Adrenal gland (tissue), 5 donors: ENCODE measurements around the gene PRTFDC1.
A peak's percentile ranks its signal among the peaks of the same experiment; 100 is the strongest.

Source experiments
- CTCF ChIP-seq, 6 experiments: fragments of 450-650 bp in 4 of 6; fragments of 200-600 bp in 2 of 6; sonication (generic) in 1 of 6; IDR thresholded peaks; 1 replicate in 5 of 6; 2 replicates in 1 of 6; pipeline versions ENCODE4 v1.5.1 to v1.8.0; 2016 to 2021; ENCODE audit warnings: antibody characterized with exemption in 6 of 6, mild to moderate bottlenecking in 2 of 6, moderate library complexity in 1 of 6
- POLR2A ChIP-seq, 2 donors: fragments of 450-650 bp; IDR thresholded peaks; one replicate each; pipeline ENCODE4 v1.6.1; 2017; ENCODE audit warnings: antibody characterized with exemption in 2 of 2, mild to moderate bottlenecking in 2 of 2, moderate library complexity in 1 of 2
- donor health status: DM: no; HTN: no; CAD: no.

- TF ChIP-seq CTCF (IDR thresholded peaks at IDR 0.05) (peak in 1 of 6 experiments; percentile 12), POLR2A (IDR thresholded peaks at IDR 0.05) (no peak)
Observed at GRCh38 chr10:24958721-24959381, 6.4 kb upstream of the PRTFDC1 start.
